ENCODE measurements around the gene XCL2. TPM values are rescaled to one million over a fixed set of nuclear protein-coding genes. Genes with fewer than 3 reads are reported as not detected.

Gene XCL2
- polyA plus RNA-seq, 3 donors: 0.56 to 1.9 TPM; not detected in 1

GRCh38 chr1:168505006-168505405 lies 38.8 kb downstream of the XCL2 start:
- peak overlapping the region; percentile 78 to 86 for H3K27ac ChIP-seq (ENCODE audit: low read depth in 1 of 2, low read length in 2 of 2)

GRCh38 chr1:168504064-168504837 lies 39.5 kb downstream of the XCL2 start:
- H3K4me2 ChIP-seq (replicated peaks; ENCODE audit: extremely low read depth, low read length, poor library complexity, severe bottlenecking): peak overlapping the region; percentile 38
- peaks cover 72% of the 10 kb centered on the region for H3K4me1 Mint-ChIP-seq
- peak overlapping the region in 1 of 2 donors; percentile 30 for H3K4me3 Mint-ChIP-seq
- DNase-seq: peak; percentile 97 to 100 (median 99)
- H3K9ac ChIP-seq (ENCODE audit: insufficient read depth, low read length, poor library complexity, severe bottlenecking): peak overlapping the region; percentile 6
- H3K4me1 ChIP-seq (ENCODE audit: control insufficient read depth in 1 of 2, insufficient read depth in 2 of 2, low read length in 2 of 2): peaks cover 50 to 61% of the 10 kb centered on the region in 2 donors
- no peaks in the 10 kb centered on the region for H4K20me1 ChIP-seq (ENCODE audit: insufficient read depth, low read length)
- H3K36me3 ChIP-seq (replicated peaks in 1 of 2; ENCODE audit: control insufficient read depth in 1 of 2, insufficient read depth in 2 of 2, low read length in 2 of 2): no peaks in the 10 kb centered on the region
- no peaks in the 10 kb centered on the region for H3K9me3 ChIP-seq (replicated peaks in 1 of 2; ENCODE audit: control insufficient read depth in 1 of 2, insufficient read depth in 1 of 2, low read length in 2 of 2)
- WGBS (ENCODE audit: insufficient coverage): 0% methylated on average over 1 of the region's 4 CpGs
- TF ChIP-seq CTCF (IDR thresholded peaks at IDR 0.05): no peak
- intact Hi-C loops (cut with micrococcal nuclease): no loop called here
- H2AFZ ChIP-seq (ENCODE audit: insufficient read depth, low read depth, low read length, poor library complexity, severe bottlenecking): no peak overlapping the region
- H3K27ac ChIP-seq (ENCODE audit: low read depth in 1 of 2, low read length in 2 of 2): peak overlapping the region; percentile 78 to 86
- peaks cover 0 to 2% (median 0%) of the 10 kb centered on the region in 3 donors for H3K27me3 Mint-ChIP-seq (ENCODE audit: low read depth in 3 of 3)
- peak overlapping the region in 1 of 3 experiments; percentile 39 for H3K4me3 ChIP-seq (replicated peaks in 1 of 3; ENCODE audit: low read depth in 2 of 3, low read length in 3 of 3)
- no peaks in the 10 kb centered on the region for H3K79me2 ChIP-seq (ENCODE audit: insufficient read depth, low read length)
- H3K9me3 Mint-ChIP-seq: no peaks in the 10 kb centered on the region
- no peaks in the 10 kb centered on the region for H3K36me3 Mint-ChIP-seq
- H3K27me3 ChIP-seq (ENCODE audit: control insufficient read depth in 2 of 2, insufficient read depth in 2 of 2, low read length in 2 of 2): no peaks in the 10 kb centered on the region
- H3K27ac Mint-ChIP-seq: peak overlapping the region; percentile 89 to 98 (median 94)

More at GRCh38 chr1:168505006-168505405, 38.8 kb downstream of the XCL2 start:
- intact Hi-C loops (cut with micrococcal nuclease): no loop called here
- Mint-ChIP-seq H3K36me3 (no peaks in the 10 kb centered on the region), H3K27me3 (ENCODE audit: low read depth in 3 of 3) (peaks cover 0 to 2% (median 0%) of the 10 kb centered on the region in 3 donors), H3K4me1 (peaks cover 76% of the 10 kb centered on the region), H3K27ac (peak overlapping the region; percentile 89 to 98 (median 94)), H3K9me3 (no peaks in the 10 kb centered on the region), H3K4me3 (peak overlapping the region; percentile 25 to 30)
- Histone ChIP-seq H3K9ac (ENCODE audit: insufficient read depth, low read length, poor library complexity, severe bottlenecking) (no peak overlapping the region), H3K27me3 (ENCODE audit: control insufficient read depth in 2 of 2, insufficient read depth in 2 of 2, low read length in 2 of 2) (no peaks in the 10 kb centered on the region), H4K20me1 (ENCODE audit: insufficient read depth, low read length) (no peaks in the 10 kb centered on the region), H3K4me3 (replicated peaks in 1 of 3; ENCODE audit: low read depth in 2 of 3, low read length in 3 of 3) (peak overlapping the region in 1 of 3 experiments; percentile 34), H3K79me2 (ENCODE audit: insufficient read depth, low read length) (no peaks in the 10 kb centered on the region), H2AFZ (ENCODE audit: insufficient read depth, low read depth, low read length, poor library complexity, severe bottlenecking) (no peak overlapping the region), H3K36me3 (replicated peaks in 1 of 2; ENCODE audit: control insufficient read depth in 1 of 2, insufficient read depth in 2 of 2, low read length in 2 of 2) (no peaks in the 10 kb centered on the region), H3K4me1 (ENCODE audit: control insufficient read depth in 1 of 2, insufficient read depth in 2 of 2, low read length in 2 of 2) (peaks cover 52 to 64% of the 10 kb centered on the region in 2 donors), H3K9me3 (replicated peaks in 1 of 2; ENCODE audit: control insufficient read depth in 1 of 2, insufficient read depth in 1 of 2, low read length in 2 of 2) (no peaks in the 10 kb centered on the region), H3K4me2 (replicated peaks; ENCODE audit: extremely low read depth, low read length, poor library complexity, severe bottlenecking) (peak overlapping the region; percentile 34)
- WGBS (ENCODE audit: insufficient coverage): no CpG with 5 or more reads among the region's 1 CpG
- no peak for DNase-seq
- no peak for TF ChIP-seq CTCF (IDR thresholded peaks at IDR 0.05)

Data from CD14-positive monocyte (primary cell).